Measurements from ENCODE around the gene COL7A1.

COL7A1 gene

DNA sequence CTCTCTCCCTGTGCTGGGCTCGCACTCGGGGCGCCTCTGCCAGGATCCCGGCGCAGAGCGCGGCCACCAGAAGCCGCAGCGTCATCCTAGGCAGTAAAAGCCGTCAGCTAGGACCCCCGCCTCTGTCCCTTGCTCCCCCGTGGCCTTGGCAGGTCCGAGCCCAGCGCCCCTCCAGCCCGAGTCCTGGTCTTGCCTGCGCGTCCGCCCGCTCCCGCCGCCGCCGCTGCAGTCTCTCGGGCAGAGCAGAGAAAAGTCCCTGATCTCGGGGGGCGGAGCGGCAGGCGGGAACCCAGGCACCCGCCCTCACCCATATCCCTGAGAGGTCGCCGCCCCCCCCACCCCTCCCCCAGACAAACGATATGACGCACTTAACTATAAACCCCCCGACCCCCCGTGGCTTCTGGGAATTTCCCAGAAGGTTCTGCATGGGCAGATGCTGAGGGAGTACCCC is at the start of gene COL7A1:
COL7A1 (minus strand) TSS at position 255 of the 451 bp plus-strand sequence; CDS start at position 85, 170 bp downstream.
- DNase-seq, result peak; percentile 24

DNA sequence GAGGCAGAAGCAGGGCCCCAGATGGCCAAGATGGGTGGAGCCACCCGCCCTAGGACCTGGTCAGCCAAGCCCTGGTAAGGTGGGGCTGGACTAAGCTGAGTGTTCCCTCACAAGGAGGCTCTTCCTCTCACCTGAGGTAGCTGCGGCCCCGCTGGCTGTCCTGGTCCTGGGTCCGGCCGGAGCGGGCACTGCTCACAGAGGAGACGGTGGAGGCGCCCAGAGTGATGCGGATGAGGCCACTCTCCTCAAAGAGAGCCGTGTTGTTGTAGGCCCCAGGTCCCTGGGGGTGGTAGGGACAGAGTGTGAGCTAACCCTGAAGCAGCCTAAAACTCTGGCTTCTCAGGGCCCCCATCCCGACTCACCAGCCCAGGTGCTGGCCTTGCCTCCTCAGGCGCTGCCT is 47.5 kb upstream of the COL7A1 start:
- no peak for DNase-seq

DNA sequence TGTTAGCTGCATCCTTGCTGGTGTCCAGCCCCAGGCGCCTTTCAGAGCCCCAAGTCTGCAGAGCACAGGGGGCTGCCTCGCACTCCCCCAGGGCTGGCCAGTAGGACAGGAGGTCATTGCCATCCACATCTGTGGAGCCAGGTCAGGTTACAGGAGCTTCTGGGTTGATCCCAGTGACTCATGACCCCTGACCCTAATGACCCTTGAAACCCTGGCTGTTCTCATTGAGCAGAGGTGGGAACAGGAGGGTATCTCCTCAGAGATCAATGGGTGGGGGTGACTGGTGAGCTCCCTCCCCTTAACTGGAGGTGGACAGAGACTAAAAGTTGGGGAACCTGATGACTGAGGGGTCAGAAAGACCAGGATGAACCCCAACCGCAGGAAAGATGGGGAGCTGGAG is 46.3 kb upstream of the COL7A1 start:
- no peak for DNase-seq

DNA sequence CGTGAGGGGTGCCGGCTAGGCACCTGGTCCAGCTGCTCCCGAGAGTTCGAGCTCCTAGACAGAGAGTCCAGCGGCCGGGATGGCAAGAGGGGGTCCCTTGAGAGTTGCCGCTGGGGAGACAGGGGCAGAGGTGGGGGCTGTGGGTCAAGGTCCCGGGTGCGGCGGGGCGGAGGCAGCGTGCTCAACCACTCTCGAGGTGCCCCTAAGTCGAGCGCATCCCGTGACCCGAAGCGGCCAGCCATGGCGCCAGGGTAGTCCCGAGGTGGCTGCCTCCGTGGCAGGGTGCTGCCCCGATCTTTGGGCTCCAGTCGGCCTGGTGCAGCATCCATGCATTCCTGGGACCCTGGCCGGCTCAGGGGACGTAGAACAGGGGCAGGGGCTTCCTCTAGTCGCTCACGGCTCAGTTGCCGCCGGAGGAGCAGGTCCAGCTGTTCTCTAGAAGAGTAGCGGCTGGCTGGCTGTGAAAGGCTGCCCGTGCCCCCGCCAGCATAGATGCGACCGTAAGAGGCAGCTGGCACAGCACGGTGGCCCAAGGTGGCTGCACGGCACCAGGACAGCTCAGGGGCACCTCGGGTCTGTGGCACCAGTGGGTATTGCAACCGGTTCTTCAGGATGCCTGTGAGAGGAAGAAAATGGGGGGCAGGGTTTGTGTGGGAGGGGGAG is 44.9 kb upstream of the COL7A1 start:
- DNase-seq, result no peak

DNA sequence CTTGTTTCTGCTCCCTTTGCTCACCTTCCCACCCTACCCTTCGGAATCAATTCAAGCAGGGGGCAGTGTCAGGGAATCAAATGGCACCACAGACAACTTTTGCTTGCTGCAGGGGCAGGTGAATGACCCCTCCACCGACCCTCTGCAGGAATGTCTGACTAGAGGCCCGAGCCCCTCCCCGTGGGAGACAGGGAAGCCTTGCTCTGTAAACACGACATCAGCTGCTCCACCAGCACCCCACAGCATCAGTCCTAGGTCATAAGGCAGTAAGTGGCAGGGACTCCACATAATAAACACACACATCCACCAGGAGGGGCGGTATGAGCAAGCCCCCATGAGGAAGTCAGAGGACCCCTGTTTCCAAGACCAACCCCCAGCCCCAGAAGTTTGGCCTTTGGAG is 42.2 kb upstream of the COL7A1 start:
- DNase-seq, result no peak

DNA sequence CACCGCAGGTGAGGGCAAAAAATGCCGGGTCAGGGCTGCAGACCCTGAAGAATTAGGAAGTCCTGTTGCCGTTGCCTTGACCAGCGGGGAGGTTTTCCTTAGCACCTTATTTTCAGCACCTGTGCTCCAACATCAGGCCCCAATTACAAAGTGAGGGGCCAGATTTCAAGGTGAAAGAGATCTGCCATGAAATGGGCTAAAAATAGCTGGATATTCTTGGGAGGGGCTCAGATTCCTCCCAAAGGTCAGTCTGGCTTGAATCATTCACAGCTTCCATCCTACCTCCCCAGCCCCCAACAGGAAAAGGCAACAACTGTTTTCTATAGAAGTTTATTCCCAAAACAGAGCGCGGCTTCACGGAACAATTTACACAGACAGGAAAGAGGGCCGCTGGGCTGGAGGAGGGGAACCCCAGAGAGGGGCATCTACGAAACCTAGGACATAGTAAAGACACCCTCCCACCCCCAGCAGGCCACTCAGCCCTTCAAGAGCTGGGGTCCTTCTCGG is 41.1 kb upstream of the COL7A1 start:
- DNase-seq, result no peak

DNA sequence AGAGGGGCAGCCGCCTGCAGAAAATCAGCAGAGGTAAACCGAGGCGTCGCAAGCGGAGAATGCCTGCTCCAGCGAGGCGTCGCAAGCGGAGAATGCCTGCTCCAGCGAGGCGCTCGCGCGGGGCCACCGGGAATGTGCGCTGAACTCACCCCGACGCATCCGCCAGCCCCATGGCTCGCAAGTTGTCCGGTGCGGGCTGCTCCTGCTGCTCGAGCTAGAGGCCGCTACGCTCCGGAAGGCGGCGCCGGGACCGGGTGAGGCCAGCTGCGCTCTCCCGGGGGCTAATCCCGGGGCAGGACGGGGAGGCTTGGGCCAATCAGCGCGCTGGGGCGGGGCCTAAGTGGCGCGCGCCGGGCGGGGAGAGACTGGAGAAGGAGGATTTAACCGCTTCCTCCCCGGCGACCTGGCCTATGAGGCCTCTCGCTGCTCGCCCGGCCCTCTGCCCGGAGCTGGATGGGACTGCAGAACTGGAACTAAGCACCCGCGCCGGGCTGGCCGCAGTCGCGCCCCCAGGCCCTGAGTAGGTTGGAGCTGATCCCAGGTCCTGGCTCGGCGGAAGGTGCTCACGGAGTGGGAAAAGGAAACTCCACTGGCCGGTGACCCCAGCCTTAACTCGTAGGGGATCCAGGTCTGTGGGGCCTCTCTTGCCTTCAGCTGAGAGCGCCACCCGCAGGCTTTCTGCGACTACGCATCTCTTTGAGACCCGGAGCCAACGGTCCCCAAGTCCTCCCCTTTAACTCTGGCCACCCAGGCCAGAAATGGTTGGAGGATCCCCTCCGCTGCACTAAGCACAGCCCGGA is 40.3 kb upstream of the COL7A1 start, which contains the start of gene SLC26A6:
SLC26A6 (minus strand) TSS at position 240 of the 800 bp plus-strand sequence; CDS start at position 172, 68 bp downstream.
- DNase-seq, result peak; percentile 92

DNA sequence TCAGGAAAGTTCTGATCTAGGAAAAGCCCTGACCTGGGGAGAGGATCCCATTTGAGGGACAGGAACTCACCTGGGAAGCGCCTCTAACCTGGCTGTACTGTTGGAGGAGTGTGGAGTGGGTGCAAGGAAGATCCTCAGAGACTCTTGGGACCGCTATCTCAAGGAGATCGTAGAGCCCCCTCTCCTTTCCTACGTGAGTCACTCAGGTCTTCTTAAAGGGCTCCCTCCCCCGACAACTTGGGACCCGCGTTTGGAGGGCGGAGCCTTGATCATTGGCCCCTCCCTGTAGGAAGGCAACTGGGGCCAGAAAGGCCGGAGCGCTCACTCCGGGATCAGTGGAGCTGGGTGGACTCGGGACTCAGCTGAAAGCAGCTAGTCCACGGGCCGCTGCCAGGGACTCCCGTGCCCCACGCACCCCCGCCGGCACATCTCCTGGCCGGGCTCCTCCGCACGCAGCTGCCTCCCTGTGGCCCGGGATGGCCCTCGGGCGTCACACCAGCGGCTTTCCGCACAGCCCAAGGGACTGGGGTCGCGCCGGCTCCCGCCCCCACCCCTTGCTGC is 39.6 kb upstream of the COL7A1 start:
- DNase-seq, result peak; percentile 39

DNA sequence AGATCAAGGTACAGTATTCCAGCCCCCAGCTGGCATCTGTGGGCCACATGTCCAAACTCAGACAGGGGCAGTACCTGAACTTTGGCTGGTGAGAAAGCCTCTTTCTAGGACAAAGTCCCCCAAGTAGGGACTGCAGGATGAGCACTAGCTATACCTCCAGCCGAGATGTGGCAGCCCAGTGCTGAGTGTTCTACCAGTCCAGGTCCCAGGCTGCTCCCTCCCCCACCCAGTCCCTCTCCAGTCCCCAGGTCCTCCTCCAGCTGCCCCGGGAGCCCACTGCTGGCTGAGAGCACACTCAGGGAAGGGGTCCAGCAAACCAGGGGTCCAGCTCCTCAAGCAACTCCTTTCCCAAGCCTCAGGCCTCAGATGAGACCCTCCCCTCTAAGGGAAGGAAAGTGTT is 38.6 kb upstream of the COL7A1 start:
- DNase-seq, result no peak

DNA sequence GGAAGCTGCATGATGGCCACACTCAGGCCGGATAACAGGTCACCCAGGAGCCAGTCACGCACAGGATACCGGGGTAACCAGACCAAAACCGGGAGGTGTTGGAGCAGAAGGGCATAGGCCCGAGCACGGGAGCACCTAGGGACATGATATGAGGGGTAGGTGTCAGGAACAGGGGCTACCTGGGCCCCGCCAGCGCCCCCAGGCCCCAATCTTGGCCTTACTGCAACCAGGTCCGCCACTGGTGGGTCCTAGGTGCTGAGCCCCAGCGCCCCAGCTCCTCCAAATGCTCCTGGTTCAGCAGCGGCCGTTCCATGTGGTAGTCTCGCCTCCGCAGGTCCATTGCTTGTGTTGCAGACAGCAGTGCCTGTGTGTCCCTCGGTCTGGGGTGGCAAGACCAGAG is 38.1 kb upstream of the COL7A1 start:
- no peak for DNase-seq

DNA sequence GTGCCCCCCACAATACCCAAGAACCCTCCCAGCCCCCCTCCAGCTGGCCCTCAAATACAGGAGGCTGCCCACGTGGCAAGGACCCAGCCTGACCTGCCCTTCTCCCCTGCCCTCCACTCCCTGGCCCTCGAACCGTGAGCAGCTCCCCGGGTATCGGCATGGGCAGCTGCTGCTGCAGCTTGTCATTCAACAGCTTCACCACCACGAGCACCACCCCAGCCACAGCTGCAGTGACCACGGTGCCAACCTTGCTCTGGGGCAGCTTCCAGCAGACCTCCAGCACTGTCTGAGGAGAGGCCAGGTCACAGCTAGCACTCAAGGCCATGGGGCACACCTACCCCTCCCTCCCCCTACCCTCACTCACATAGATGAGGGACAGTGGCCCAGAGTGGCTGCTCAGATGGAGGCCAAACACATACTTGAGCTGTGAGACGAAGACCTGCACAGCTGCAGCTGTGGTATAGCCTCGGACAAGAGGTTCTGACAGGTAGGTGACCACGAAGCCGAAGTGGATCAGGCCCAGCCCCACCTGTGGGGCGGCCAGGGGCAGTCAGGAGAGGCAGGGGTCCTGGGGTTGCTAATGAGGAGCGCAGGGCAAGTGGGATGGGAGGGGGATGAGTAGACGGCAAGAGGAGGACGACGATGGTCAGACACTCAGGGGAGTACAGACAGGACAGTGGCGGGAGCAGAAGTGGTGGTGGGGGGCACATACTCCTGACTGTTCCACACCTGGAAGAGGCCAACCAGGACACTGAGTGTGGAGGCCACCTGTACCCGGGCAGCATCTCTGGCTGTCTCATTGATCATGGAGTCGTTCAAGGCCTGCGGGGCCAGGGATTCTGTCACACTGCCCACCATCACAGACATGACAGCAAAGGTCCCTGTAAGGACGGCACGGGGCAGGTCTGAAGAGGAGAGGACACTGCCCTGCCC is 36.7 kb upstream of the COL7A1 start:
- DNase-seq, result no peak

DNA sequence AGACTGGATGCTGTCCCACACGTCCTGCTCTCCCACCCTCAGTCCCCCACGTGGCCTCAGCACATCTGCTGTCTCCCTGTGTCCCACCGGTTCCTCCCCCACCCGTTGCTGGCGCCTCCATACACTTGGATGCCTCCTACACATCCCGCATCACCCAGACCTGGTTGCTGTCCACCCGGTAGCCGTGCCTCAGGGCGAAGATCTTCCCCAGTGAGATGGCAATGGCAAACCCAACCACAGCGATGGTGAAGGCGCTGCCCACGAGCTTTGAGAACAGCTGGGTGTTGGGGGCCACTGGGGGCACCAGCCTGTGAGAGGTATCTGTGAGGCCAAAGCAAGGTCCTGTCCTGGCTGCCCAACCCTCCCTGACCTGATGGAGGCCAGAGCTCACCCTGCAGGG is 35.7 kb upstream of the COL7A1 start:
- no peak for DNase-seq

DNA sequence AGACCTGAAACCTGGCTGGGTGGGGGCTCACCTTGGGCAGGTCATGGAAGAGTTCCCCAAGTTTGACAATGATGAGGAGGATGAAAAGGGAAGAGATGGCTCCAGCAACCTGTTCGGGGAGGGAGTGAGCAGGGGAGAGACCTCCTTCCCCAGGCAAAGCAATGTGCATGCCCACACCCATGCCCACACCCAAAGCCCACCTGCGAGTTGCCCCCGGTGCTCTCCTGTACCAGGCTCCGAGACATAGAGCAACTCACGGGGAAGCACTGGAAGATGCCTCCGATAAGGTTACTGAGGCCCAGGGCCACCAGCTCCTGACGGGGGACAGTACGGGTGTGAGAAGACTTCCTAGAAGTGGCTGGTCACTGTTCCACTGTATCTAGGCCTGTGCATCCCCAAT is 35.3 kb upstream of the COL7A1 start:
- DNase-seq, result no peak

DNA sequence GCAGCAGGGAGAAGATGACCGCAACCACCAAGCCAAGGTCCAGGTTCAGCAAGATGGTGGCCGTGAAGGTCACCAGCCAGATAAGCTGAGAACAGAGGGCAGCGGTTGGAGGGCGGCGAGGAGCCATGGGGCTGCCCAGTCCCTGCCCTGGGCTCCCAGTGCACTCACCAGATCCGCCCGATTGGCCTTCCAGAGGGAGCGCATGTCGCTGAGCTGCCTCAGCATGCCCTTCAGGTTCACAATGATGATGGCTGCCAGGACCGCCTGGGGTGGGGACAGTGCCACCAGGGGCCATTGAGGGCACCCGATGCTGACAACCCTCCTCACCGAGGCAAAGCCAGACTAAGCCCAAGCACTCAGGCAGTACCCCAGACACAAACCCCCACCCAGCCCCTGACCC is 34.8 kb upstream of the COL7A1 start:
- DNase-seq, result no peak

DNA sequence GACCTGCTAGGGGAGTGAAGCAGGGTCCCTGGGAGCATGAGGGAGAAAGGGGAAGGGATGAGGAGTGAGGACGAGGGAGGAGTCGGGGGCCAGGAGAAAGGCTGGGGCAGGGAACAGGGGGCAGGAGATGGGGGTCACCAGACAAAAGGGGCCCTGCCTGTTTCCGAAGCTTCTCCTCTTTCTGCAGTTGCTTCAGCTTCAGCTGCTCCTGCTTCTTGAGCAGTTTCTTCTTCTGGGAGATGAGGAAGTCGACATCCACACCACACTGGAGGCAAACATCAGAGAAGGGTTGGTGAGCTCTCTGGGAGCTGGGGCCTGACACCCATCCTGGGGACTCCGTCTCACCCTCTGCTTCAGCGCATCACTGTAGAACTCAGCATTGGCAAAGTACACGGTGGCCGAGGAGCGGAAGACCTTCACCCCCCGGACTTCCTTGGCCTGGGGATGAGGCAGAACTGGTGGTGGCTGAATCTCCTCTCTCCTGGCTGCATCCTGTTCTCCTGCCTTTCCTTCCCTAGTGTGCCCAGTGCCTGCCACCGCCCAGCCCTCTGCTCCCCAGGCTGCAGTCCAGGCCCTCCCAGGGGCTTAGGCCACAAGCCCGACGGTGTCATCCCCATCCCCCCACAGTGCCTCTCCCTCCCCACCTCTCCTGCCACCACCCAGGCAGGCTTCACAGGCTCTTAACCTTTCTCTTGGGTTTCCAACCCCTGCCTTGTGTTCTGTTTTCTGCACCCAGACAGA is 33.3 kb upstream of the COL7A1 start:
- DNase-seq, result no peak

DNA sequence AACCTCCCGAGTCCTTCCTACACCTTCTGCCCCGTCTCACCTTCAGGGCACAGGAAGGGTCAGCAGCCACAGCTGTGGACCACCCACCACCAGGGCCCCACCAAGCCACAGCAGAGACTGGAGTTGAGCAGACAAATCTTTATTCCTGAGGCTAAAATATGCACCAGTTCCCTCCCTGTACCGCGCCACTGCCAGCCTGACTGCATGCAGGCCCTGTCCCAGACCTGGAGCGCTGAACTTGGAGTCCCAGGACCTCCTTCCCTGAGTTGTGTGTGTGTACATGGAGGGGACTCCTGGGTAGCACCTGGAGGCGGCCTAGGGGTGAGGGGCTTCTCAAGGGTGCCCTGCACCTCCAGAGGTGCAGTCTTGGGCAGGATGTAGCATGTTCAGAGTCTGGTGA is 30.5 kb upstream of the COL7A1 start:
- no peak for DNase-seq

DNA sequence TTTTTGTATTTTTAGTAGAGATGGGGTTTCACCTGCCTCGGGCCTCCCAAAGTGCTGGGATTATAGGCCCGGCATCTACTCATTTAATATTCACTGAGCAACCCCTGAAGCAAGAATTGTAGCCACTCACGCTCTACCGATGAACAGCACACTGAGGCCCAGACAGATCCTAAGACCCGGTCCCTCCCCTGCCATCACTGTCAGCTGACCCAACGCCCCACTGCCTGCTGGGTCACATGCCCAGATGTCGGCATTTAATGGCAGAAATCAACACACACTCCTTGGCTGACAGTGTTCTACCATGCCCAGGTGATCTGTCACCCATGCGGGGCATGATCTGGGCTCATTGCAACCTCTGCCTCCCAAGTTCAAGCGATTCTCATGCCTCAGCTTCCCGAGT is 29.6 kb upstream of the COL7A1 start:
- no peak for DNase-seq

DNA sequence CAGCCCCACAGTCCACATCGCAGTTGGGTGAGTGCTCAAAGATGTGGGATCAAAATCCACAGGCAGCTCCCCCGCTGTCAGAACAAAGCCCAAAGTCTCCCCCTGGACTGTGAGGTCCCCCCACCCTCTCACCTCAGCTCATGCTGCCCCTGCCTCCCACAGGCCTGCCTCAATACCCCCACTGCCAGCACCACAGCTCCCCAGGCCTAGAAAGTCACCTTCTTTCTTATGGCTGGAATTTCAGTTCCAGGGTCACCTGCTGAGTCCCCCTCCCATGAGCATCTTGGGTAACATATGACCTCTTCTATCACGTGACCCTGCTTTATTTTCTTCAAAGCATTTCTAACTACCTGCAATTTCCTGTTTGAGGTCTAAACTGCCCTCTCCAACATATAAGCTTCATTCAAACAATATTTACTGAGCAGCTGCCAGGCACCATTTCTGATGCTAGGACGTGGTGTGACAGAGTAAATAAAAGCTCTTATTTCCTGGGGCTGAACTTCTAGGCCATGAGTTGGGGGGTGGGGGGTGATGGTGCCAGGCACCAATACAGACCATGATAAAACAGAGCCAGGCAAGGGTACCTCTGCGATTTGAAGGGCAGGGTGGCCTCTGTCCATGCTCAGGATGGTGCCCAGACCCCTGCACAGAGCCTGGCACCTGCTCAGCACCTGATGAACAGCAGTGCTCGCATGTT is 28.9 kb upstream of the COL7A1 start:
- DNase-seq, result peak; percentile 78

DNA sequence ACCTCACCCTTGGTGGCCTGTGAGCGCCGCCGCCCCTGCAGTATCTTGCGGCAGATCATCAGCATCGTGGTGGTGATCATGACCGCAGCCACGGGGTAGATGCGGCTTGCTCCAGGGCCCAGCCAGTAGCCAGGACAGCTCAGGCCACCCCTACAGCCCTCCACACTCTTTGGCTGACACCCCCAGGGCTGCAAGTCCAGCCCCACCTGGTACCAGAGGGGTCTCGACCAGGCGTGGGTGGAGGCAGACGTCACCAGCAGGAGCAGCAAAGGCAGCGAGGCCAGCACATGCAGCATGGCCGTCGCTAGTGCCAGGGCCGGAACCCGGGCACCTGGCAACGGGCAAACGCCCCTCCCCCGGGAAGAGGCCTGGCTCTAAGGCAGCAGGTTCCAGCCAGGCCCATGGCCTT is 26.3 kb upstream of the COL7A1 start, which contains the start of gene TMEM89:
TMEM89 (minus strand) TSS at position 309 of the 409 bp plus-strand sequence; CDS start at position 296, 13 bp downstream.
- DNase-seq, result no peak

DNA sequence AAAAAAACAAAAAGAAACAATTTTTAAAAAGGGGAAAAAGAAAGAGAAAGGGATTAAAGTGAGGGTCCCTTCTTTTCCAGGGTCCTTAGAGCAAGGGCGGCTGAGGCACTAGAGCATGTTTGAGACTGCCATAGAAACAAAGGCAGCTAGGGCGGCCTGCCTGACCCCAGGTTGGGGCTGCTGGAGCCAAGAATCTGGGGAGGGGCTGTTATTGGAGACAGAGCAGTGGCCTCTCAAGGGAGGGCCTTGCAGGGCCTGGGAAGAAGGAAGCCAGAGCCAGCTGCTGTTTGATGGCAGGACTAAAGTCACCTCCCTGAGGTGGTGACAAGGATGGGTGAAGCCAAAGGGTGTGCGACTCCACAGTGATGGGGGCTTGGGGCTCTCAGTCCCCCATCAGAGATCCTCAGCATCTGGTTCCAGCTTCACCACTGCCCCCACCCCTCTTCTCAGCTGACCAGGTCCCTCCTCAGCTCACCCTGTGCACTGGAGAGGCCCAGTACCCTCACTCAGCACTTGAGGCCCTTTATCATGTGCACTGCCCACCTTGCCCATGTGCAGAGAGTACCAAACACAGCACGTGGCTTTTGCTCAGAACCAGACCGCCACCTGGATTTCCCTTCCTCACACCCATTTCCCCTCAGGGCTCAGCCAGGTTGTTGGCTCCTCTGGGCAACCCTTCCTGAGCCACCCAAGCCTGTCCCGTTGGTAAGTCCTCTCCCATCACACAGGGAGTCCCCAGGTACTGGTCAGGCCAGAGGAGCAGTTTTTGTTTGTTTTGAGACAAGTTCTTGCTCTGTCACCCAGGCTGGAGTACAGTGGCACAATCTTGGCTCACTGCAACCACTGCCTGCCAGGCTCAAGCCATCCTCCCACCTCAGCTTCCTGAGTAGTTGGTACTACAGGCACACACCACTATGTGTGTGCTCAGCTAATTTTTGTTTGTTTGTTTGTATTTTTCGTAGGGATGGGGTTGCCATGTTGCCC is 24.7 kb upstream of the COL7A1 start:
- no peak for DNase-seq
